Caco-2 (cell line): ENCODE data around the gene IL19. TPM values are rescaled to one million over a fixed set of nuclear protein-coding genes. Genes with fewer than 3 reads are reported as not detected.
A peak's percentile ranks its signal among the peaks of the same experiment; 100 is the strongest.

Experiments used
- BruUV-seq: library from RNA; stranded (reverse); fragments of 400-500 nt; replicated peaks from 2 replicates; lab custom pipeline; 2021; lab: Mats Ljungman, UMichigan
- CTCF ChIA-PET: fragments of 300-600 bp; sonication (Branson Sonifier 250); formaldehyde crosslinking; loops from one replicate; lab custom pipeline; 2022; ENCODE audit warnings: antibody characterized with exemption; lab: Charles Lee
- POLR2A ChIA-PET: fragments of 300-600 bp; sonication (Branson Sonifier 250); formaldehyde crosslinking; loops from one replicate; lab custom pipeline; 2022; ENCODE audit warnings: antibody characterized with exemption; lab: Charles Lee
- DNase-seq, 2 experiments: peaks; one replicate each; pipeline versions ENCODE4 v3.0.0 to v3.0.0-alpha.2; 2020 to 2022
- H3K27me3 ChIP-seq: replicated peaks from 2 replicates; pipeline ENCODE4 v1.6.0; 2011; ENCODE audit warnings: low read length; ENCODE audit not compliant: control insufficient read depth, insufficient read depth
- H3K36me3 ChIP-seq: 2 replicates; pipeline ENCODE4 v1.5.1; 2011; ENCODE audit warnings: low read length; ENCODE audit not compliant: control insufficient read depth, insufficient read depth
- H3K4me1 ChIP-seq: fragments of 250-450 bp; sonication (Bioruptor Pico); 2 replicates; pipeline ENCODE4 v1.5.1; 2020; ENCODE audit warnings: mild to moderate bottlenecking
- H3K4me3 ChIP-seq: 2 replicates; pipeline ENCODE4 v1.5.1; 2011; ENCODE audit warnings: low read depth, mild to moderate bottlenecking, control low read depth, low read length
- H3K9me3 ChIP-seq: fragments of 250-450 bp; sonication (Bioruptor Pico); 2 replicates; pipeline ENCODE4 v1.5.1; 2020; ENCODE audit warnings: mild to moderate bottlenecking, moderate library complexity
- H3K27ac Mint-ChIP-seq: one replicate; pipeline ENCODE4 v1.8.0; 2022; ENCODE audit warnings: mixed read lengths; ENCODE audit not compliant: unreplicated experiment
- H3K27me3 Mint-ChIP-seq: one replicate; pipeline ENCODE4 v1.8.0; 2022; ENCODE audit warnings: mixed read lengths; ENCODE audit not compliant: insufficient read depth, unreplicated experiment
- H3K36me3 Mint-ChIP-seq: one replicate; pipeline ENCODE4 v1.8.0; 2022; ENCODE audit warnings: mild to moderate bottlenecking, mixed read lengths; ENCODE audit not compliant: insufficient read depth, unreplicated experiment
- H3K4me1 Mint-ChIP-seq: one replicate; pipeline ENCODE4 v1.8.0; 2022; ENCODE audit warnings: low read depth, mixed read lengths; ENCODE audit not compliant: unreplicated experiment
- H3K4me3 Mint-ChIP-seq: one replicate; pipeline ENCODE4 v1.8.0; 2022; ENCODE audit warnings: mild to moderate bottlenecking, moderate library complexity, mixed read lengths; ENCODE audit not compliant: unreplicated experiment
- H3K9me3 Mint-ChIP-seq: one replicate; pipeline ENCODE4 v1.8.0; 2022; ENCODE audit warnings: mixed read lengths; ENCODE audit not compliant: unreplicated experiment
- CTCF ChIP-seq, 2 experiments: fragments of 200-600 bp in 1 of 2; IDR thresholded peaks; 1 replicate in 1 of 2; 2 replicates in 1 of 2; pipeline versions ENCODE4 v1.5.1 to v1.8.0; 2011 to 2022; ENCODE audit warnings: antibody characterized with exemption in 1 of 2, control low read depth in 1 of 2, inconsistent platforms in 1 of 2, low read depth in 1 of 2, low read length in 1 of 2, mild to moderate bottlenecking in 1 of 2, moderate library complexity in 1 of 2; ENCODE audit not compliant: insufficient read depth in 1 of 2, severe bottlenecking in 1 of 2, unreplicated experiment in 1 of 2
- intact Hi-C: fragments of 100-400 bp; cut with micrococcal nuclease; formaldehyde crosslinking; loops from one replicate; pipeline ENCODE4 v1.10.0; 2022; ENCODE audit not compliant: unreplicated experiment
- total RNA-seq: library from RNA; stranded (reverse); gene quantifications from 2 replicates; pipeline ENCODE4 v1.2.3, GENCODE V29; 2022

Gene IL19
- total RNA-seq, 1 experiment from 2014 or later: not detected

- no TSS peak for BruUV-seq
- H3K9me3 Mint-ChIP-seq: no peaks in the 10 kb centered on the region
- peaks cover 29% of the 10 kb centered on the region for H3K36me3 Mint-ChIP-seq
- Histone ChIP-seq H3K9me3 (no peaks in the 10 kb centered on the region), H3K27me3 (no peaks in the 10 kb centered on the region), H3K4me1 (no peaks in the 10 kb centered on the region), H3K4me3 (no peak overlapping the region), H3K36me3 (no peaks in the 10 kb centered on the region; the same call in 1 of the 2 replicates)
- ChIA-PET CTCF (interaction anchor here (1.0 to 1.3 kb wide), 3 partner anchors 64 to 175 kb away, joined by 4 to 6 read pairs (median 4); no protein-coding TSS in a partner anchor), POLR2A (no interaction called here)
- intact Hi-C loops: loop anchor here (2.0 kb wide), 1 partner anchor 29 kb away; no protein-coding TSS in a partner anchor
- no peak for DNase-seq
- H3K27ac Mint-ChIP-seq: no peak overlapping the region
- no peak for TF ChIP-seq CTCF (IDR thresholded peaks at IDR 0.05; ENCODE audit: insufficient read depth in 1 of 2, low read depth in 1 of 2, low read length in 1 of 2, severe bottlenecking in 1 of 2, unreplicated experiment in 1 of 2)
- no peaks in the 10 kb centered on the region for H3K27me3 Mint-ChIP-seq
- H3K4me3 Mint-ChIP-seq: no peak overlapping the region
- H3K4me1 Mint-ChIP-seq: peaks cover 21% of the 10 kb centered on the region
These were observed 32.8 kb upstream of the IL19 start for GRCh38 chr1:206737729-206738201.

- Histone ChIP-seq H3K27me3 (no peaks in the 10 kb centered on the region), H3K9me3 (no peaks in the 10 kb centered on the region), H3K4me1 (no peaks in the 10 kb centered on the region), H3K36me3 (no peaks in the 10 kb centered on the region; the same call in 1 of the 2 replicates), H3K4me3 (no peak overlapping the region)
- intact Hi-C loops: loop anchor here (1.0 to 2.0 kb wide), 4 partner anchors 28 to 174 kb away; no protein-coding TSS in a partner anchor
- Mint-ChIP-seq H3K4me1 (peaks cover 21% of the 10 kb centered on the region), H3K27me3 (no peaks in the 10 kb centered on the region), H3K4me3 (no peak overlapping the region), H3K36me3 (peaks cover 23% of the 10 kb centered on the region), H3K9me3 (no peaks in the 10 kb centered on the region), H3K27ac (no peak overlapping the region)
- DNase-seq: peak in 1 of 2 experiments; percentile 39
- BruUV-seq: no TSS peak
- CTCF ChIA-PET: interaction anchor here (0.9 to 1.3 kb wide), 5 partner anchors 63 to 174 kb away, joined by 3 to 6 read pairs (median 4); no protein-coding TSS in a partner anchor
- peak; percentile 49 to 59 for TF ChIP-seq CTCF (IDR thresholded peaks at IDR 0.05; ENCODE audit: insufficient read depth in 1 of 2, low read depth in 1 of 2, low read length in 1 of 2, severe bottlenecking in 1 of 2, unreplicated experiment in 1 of 2)
- POLR2A ChIA-PET: no interaction called here
These were observed 31.9 kb upstream of the IL19 start for GRCh38 chr1:206738370-206739366.

GRCh38 chr1:206739411-206740076, 31.0 kb upstream of the IL19 start:
- Mint-ChIP-seq H3K4me3 (no peak overlapping the region), H3K27me3 (no peaks in the 10 kb centered on the region), H3K9me3 (no peaks in the 10 kb centered on the region), H3K36me3 (peaks cover 20% of the 10 kb centered on the region), H3K27ac (no peak overlapping the region), H3K4me1 (peaks cover 21% of the 10 kb centered on the region)
- CTCF ChIA-PET: interaction anchor here (0.6 to 1.0 kb wide), 4 partner anchors 22 to 72 kb away, joined by 3 to 4 read pairs (median 3); no protein-coding TSS in a partner anchor
- Histone ChIP-seq H3K4me1 (no peaks in the 10 kb centered on the region), H3K4me3 (no peak overlapping the region), H3K27me3 (no peaks in the 10 kb centered on the region), H3K9me3 (no peaks in the 10 kb centered on the region), H3K36me3 (no peaks in the 10 kb centered on the region; the same call in 1 of the 2 replicates)
- TF ChIP-seq CTCF (IDR thresholded peaks at IDR 0.05; ENCODE audit: insufficient read depth in 1 of 2, low read depth in 1 of 2, low read length in 1 of 2, severe bottlenecking in 1 of 2, unreplicated experiment in 1 of 2): no peak
- intact Hi-C loops: loop anchor here (1.0 to 2.0 kb wide), 4 partner anchors 27 to 173 kb away; no protein-coding TSS in a partner anchor
- BruUV-seq: no TSS peak
- POLR2A ChIA-PET: no interaction called here
- no peak for DNase-seq
